Ovary (tissue), 3 donors: Measurements from ENCODE around the gene AKT3.

Source experiments
- CTCF ChIP-seq, 3 donors: fragments of 450-650 bp in 2 of 3; fragments of 200-600 bp in 1 of 3; IDR thresholded peaks; one replicate each; pipeline versions ENCODE4 v1.5.1 to v1.8.0; 2016 to 2022; ENCODE audit warnings: antibody characterized with exemption in 3 of 3, mild to moderate bottlenecking in 1 of 3
- POLR2A ChIP-seq: fragments of 450-650 bp; IDR thresholded peaks from one replicate; pipeline ENCODE4 v1.6.1; 2017; ENCODE audit warnings: antibody characterized with exemption, mild to moderate bottlenecking, moderate library complexity
- donor health status: DM: no; HTN: no; CAD: no.

GRCh38 chr1:243846761-243847160 lies 3.3 kb downstream of the AKT3 start:
- no peak for TF ChIP-seq CTCF (IDR thresholded peaks at IDR 0.05)
- TF ChIP-seq POLR2A = no peak
